Fibroblast of lung (primary cell): Measurements from ENCODE around the gene SMIM38. TPM values are rescaled to one million over a fixed set of nuclear protein-coding genes. Genes with fewer than 3 reads are reported as not detected.

ENCODE experiments used
- DNase-seq, 2 donors: peaks; one replicate each; pipeline versions ENCODE4 v3.0.0 to v3.0.0-alpha.2; 2010; ENCODE audit warnings: low read depth in 2 of 2
- H2AFZ ChIP-seq: 2 replicates; pipeline ENCODE4 v1.5.1; 2012; ENCODE audit warnings: low read length, control low read depth, inconsistent platforms
- H3K27ac ChIP-seq: 2 replicates; pipeline ENCODE4 v1.5.1; 2011; ENCODE audit warnings: low read length, control low read depth; ENCODE audit not compliant: insufficient read depth
- H3K27me3 ChIP-seq: 2 replicates; pipeline ENCODE4 v1.5.1; 2011; ENCODE audit warnings: mild to moderate bottlenecking, low read length; ENCODE audit not compliant: control insufficient read depth, insufficient read depth
- H3K36me3 ChIP-seq: 2 replicates; pipeline ENCODE4 v1.5.1; 2011; ENCODE audit warnings: low read length; ENCODE audit not compliant: control insufficient read depth, insufficient read depth
- H3K4me1 ChIP-seq: 2 replicates; pipeline ENCODE4 v1.5.1; 2011; ENCODE audit warnings: low read length; ENCODE audit not compliant: control insufficient read depth, insufficient read depth; ENCODE audit errors: extremely low read depth
- H3K4me2 ChIP-seq: 2 replicates; pipeline ENCODE4 v1.5.1; 2011; ENCODE audit warnings: low read length, control low read depth; ENCODE audit not compliant: insufficient read depth; ENCODE audit errors: extremely low read depth
- H3K4me3 ChIP-seq, 4 experiments: fragments of 200-600 bp in 1 of 4; sonication (generic) in 1 of 4; replicated peaks in 1 of 4; 2 replicates each; pipeline ENCODE4 v1.5.1; 2011 to 2016; ENCODE audit warnings: low read length in 4 of 4, low read depth in 3 of 4, mild to moderate bottlenecking in 3 of 4, control low read depth in 2 of 4, inconsistent platforms in 1 of 4, mixed read lengths in 1 of 4; ENCODE audit not compliant: insufficient read depth in 1 of 4; ENCODE audit errors: control extremely low read depth in 1 of 4
- H3K79me2 ChIP-seq: 2 replicates; pipeline ENCODE4 v1.5.1; 2012; ENCODE audit warnings: mild to moderate bottlenecking, low read length, inconsistent platforms; ENCODE audit not compliant: control insufficient read depth, insufficient read depth
- H3K9ac ChIP-seq: 2 replicates; pipeline ENCODE4 v1.5.1; 2011; ENCODE audit warnings: mild to moderate bottlenecking, low read length, control low read depth; ENCODE audit not compliant: insufficient read depth
- H3K9me3 ChIP-seq: 2 replicates; pipeline ENCODE4 v1.5.1; 2012; ENCODE audit warnings: low read depth, low read length; ENCODE audit not compliant: control insufficient read depth, insufficient read depth
- H4K20me1 ChIP-seq: 2 replicates; pipeline ENCODE4 v1.5.1; 2011; ENCODE audit warnings: low read length; ENCODE audit not compliant: control insufficient read depth, insufficient read depth; ENCODE audit errors: extremely low read depth
- CTCF ChIP-seq, 2 donors: IDR thresholded peaks in 1 of 2; conservative IDR thresholded peaks in 1 of 2; 1 replicate in 1 of 2; 2 replicates in 1 of 2; pipeline ENCODE4 v1.5.1; 2011 to 2012; ENCODE audit warnings: low read length in 2 of 2, control low read depth in 1 of 2, inconsistent platforms in 1 of 2, low read depth in 1 of 2, mild to moderate bottlenecking in 1 of 2
- EZH2 ChIP-seq: IDR thresholded peaks from 2 replicates; pipeline ENCODE4 v1.5.1; 2012; ENCODE audit warnings: low read length, control low read depth, mild to moderate bottlenecking; ENCODE audit errors: missing control alignments
- polyA plus RNA-seq, 2 donors: library from polyadenylated mRNA; depleted of rRNA in 1 of 2; stranded (reverse) in 1 of 2; unstranded in 1 of 2; fragments of >200 nt; gene quantifications; 2 replicates each; pipeline ENCODE4 v1.2.1, GENCODE V29; 2011 to 2012; ENCODE audit warnings: missing spikeins in 1 of 2
- total RNA-seq: library from RNA; depleted of rRNA; stranded (reverse); fragments of >200 nt; gene quantifications from 2 replicates; pipeline ENCODE4 v1.2.1, GENCODE V29; 2014

SMIM38 gene
- total and polyA plus RNA-seq, 2 donors (not counting 1 experiment from before 2014, with no cell fraction given): 0.06 to 0.33 TPM

DNA sequence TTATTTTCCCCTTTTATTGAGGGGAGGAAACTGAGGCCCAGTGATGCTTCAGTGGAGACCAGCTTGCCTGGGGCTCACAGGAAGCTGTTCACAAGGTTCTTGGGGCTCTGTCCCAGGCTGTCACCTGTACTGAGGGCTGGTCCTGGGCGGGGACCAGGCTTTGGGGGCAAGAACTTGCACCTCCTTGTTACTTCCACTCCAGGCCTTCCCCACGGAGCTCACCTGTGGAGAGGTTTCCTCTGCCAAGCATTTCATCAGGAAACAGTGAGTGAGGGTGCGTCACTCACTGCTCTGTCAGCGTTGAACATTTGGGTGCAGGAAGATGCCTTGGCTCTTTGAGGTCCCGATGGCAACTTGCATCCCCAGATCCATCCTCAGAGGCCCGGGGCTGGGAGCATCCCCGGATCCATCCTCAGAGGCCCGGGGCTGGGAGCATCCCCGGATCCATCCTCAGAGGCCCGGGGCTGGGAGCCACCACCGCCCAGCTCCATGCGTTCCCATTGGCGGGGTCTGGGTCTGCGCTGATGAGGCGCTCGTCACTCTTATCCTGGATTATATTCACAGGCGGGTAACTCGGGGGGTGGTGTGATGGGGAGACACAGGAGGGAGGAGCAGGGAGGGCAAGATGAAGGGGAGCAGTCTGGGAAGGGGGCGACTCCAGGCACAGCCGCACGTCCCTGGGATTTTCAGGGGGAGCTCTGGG, 1.4 kb upstream of the SMIM38 start:
- H3K4me1 ChIP-seq: no peaks in the 10 kb centered on the region
- H3K4me2 ChIP-seq: no peak overlapping the region
- H3K36me3 ChIP-seq: no peaks in the 10 kb centered on the region
- no peak overlapping the region for H3K9ac ChIP-seq
- H2AFZ ChIP-seq: no peak overlapping the region
- no peaks in the 10 kb centered on the region for H4K20me1 ChIP-seq
- TF ChIP-seq CTCF (conservative IDR thresholded peaks at IDR 0.05 in 1 of 2, IDR thresholded peaks at IDR 0.05 in 1 of 2; ENCODE audit: low read depth in 1 of 2, low read length in 2 of 2) (no peak), EZH2 (no peak)
- H3K27ac ChIP-seq: no peak overlapping the region
- no peak for DNase-seq
- no peaks in the 10 kb centered on the region for H3K9me3 ChIP-seq
- H3K4me3 ChIP-seq: no peak overlapping the region
- H3K27me3 ChIP-seq: no peaks in the 10 kb centered on the region
- no peaks in the 10 kb centered on the region for H3K79me2 ChIP-seq

GRCh38 chr11:69154938-69155301, 815 bp upstream of the SMIM38 start:
- Histone ChIP-seq H3K27me3 (no peaks in the 10 kb centered on the region), H3K4me2 (no peak overlapping the region), H3K4me1 (no peaks in the 10 kb centered on the region), H3K9ac (no peak overlapping the region), H3K27ac (no peak overlapping the region), H4K20me1 (no peaks in the 10 kb centered on the region), H3K4me3 (no peak overlapping the region), H3K9me3 (no peaks in the 10 kb centered on the region), H3K79me2 (no peaks in the 10 kb centered on the region), H2AFZ (no peak overlapping the region), H3K36me3 (no peaks in the 10 kb centered on the region)
- DNase-seq: no peak
- TF ChIP-seq CTCF (conservative IDR thresholded peaks at IDR 0.05 in 1 of 2, IDR thresholded peaks at IDR 0.05 in 1 of 2; ENCODE audit: low read depth in 1 of 2, low read length in 2 of 2) (no peak), EZH2 (no peak)

DNA sequence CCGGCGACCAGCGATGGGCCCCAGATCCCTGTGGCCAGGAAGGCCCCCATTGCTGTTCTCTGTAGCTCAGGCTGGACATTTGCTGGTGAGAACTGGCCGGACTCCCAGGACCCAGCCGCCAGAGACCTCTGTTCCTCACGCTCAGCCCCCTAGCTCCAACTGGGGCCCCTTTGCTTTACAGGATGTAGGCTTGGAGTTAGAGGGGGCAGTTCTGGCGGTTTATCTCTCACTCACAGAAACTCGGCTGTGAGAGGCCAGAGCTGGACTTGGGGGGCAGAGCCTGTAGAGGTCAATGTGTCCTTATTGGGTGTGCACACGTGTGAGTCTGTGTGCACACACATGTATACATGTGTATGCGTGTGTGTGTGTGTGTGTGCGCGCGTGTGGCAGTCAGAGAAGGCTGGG, 502 bp downstream of the SMIM38 start:
- TF ChIP-seq CTCF (conservative IDR thresholded peaks at IDR 0.05 in 1 of 2, IDR thresholded peaks at IDR 0.05 in 1 of 2; ENCODE audit: low read depth in 1 of 2, low read length in 2 of 2) (no peak), EZH2 (no peak)
- Histone ChIP-seq H4K20me1 (no peaks in the 10 kb centered on the region), H3K4me3 (no peak overlapping the region), H3K4me1 (no peaks in the 10 kb centered on the region), H2AFZ (no peak overlapping the region), H3K9ac (no peak overlapping the region), H3K79me2 (no peaks in the 10 kb centered on the region), H3K4me2 (no peak overlapping the region), H3K27ac (no peak overlapping the region), H3K36me3 (no peaks in the 10 kb centered on the region), H3K27me3 (no peaks in the 10 kb centered on the region), H3K9me3 (no peaks in the 10 kb centered on the region)
- peak in 1 of 2 donors; percentile 14 for DNase-seq
